GM04504 (cell line): ENCODE results near the gene STEAP4.
"Not testable (repeated sequence)": the region's sequence is repeated elsewhere in the genome, so short reads cannot be mapped to it uniquely, and the experiment has no call there.

ENCODE experiments used
- DNase-seq: peaks from one replicate; pipeline ENCODE4 v3.0.0-alpha.2; 2012; ENCODE audit warnings: low read depth

Gene STEAP4

GRCh38 chr7:88312061-88312663 lies 5.5 kb upstream of the STEAP4 start:
- peak; percentile 4 for DNase-seq

GRCh38 chr7:88311675-88312036 lies 5.0 kb upstream of the STEAP4 start:
- DNase-seq = no peak

GRCh38 chr7:88310956-88311674 lies 4.4 kb upstream of the STEAP4 start:
- DNase-seq = no peak

GRCh38 chr7:88309819-88310218 lies 3.1 kb upstream of the STEAP4 start:
- DNase-seq = no peak

GRCh38 chr7:88307823-88308222 lies 1.1 kb upstream of the STEAP4 start:
- no peak for DNase-seq

- no peak for DNase-seq
These were observed 718 bp upstream of the STEAP4 start for GRCh38 chr7:88307412-88307811.

GRCh38 chr7:88305044-88305443 lies 1.6 kb downstream of the STEAP4 start:
- DNase-seq = no peak

- no peak for DNase-seq
These were observed 4.2 kb downstream of the STEAP4 start for GRCh38 chr7:88302486-88302885.

GRCh38 chr7:88301924-88302323 lies 4.8 kb downstream of the STEAP4 start:
- DNase-seq = no peak

GRCh38 chr7:88300401-88300945 lies 6.2 kb downstream of the STEAP4 start:
- DNase-seq = no peak

GRCh38 chr7:88299126-88299525 lies 7.6 kb downstream of the STEAP4 start:
- no peak for DNase-seq

GRCh38 chr7:88293866-88294265 lies 12.8 kb downstream of the STEAP4 start:
- no peak for DNase-seq

GRCh38 chr7:88291398-88292173 lies 15.1 kb downstream of the STEAP4 start:
- no peak for DNase-seq

- no peak for DNase-seq
These were observed 16.2 kb downstream of the STEAP4 start for GRCh38 chr7:88290491-88290890.

- DNase-seq = no peak
These were observed 17.1 kb downstream of the STEAP4 start for GRCh38 chr7:88289564-88290025.

- DNase-seq = no peak
These were observed 24.9 kb downstream of the STEAP4 start for GRCh38 chr7:88281749-88282148.

GRCh38 chr7:88280801-88281200 lies 25.9 kb downstream of the STEAP4 start:
- DNase-seq = no peak

- no peak for DNase-seq
These were observed 27.4 kb downstream of the STEAP4 start for GRCh38 chr7:88279323-88279722.

- peak; percentile 2 for DNase-seq
These were observed 27.8 kb downstream of the STEAP4 start for GRCh38 chr7:88278881-88279280.

GRCh38 chr7:88276605-88277153 lies 30.0 kb downstream of the STEAP4 start:
- no peak for DNase-seq

- not testable (repeated sequence) for DNase-seq
These were observed 31.8 kb downstream of the STEAP4 start for GRCh38 chr7:88274856-88275255.

GRCh38 chr7:88269586-88269985 lies 37.1 kb downstream of the STEAP4 start:
- DNase-seq = no peak
